ENCODE results near the gene COMMD3.

- no peak for TF ChIP-seq CTCF (IDR thresholded peaks at IDR 0.05)
- TF ChIP-seq POLR2A (IDR thresholded peaks at IDR 0.05): no peak
These were observed 44.4 kb upstream of the COMMD3 start for GRCh38 chr10:22271786-22272185.

Data from uterus (tissue), 2 donors.